A549 (cell line): Measurements from ENCODE around the gene TUBB8B. TPM values are rescaled to one million over a fixed set of nuclear protein-coding genes. Genes with fewer than 3 reads are reported as not detected.
"Not testable (repeated sequence)": the region's sequence is repeated elsewhere in the genome, so short reads cannot be mapped to it uniquely, and the experiment has no call there.

ENCODE experiments used
- ATAC-seq, 2 experiments: fragments of 200-7000 bp in 1 of 2; fragments of >200 bp in 1 of 2; cut with Nextera tagmentation in 1 of 2; cut with Tn5 transposase in 1 of 2; 3 replicates each; pipeline versions ENCODE4 v1.8.0 to v1.9.1; 2018 to 2020; ENCODE audit warnings: mild to moderate bottlenecking in 1 of 2, moderate library complexity in 1 of 2
- CTCF ChIA-PET: fragments of 300-600 bp; sonication (Branson Sonifier 250); formaldehyde crosslinking; extraction: SDS; loops from one replicate; lab custom pipeline; 2021; ENCODE audit warnings: antibody characterized with exemption, inconsistent platforms; lab: Yijun Ruan, JAX
- POLR2A ChIA-PET: fragments of 350-600 bp; formaldehyde crosslinking; extraction: SDS; loops from one replicate; lab custom pipeline; 2021; ENCODE audit warnings: antibody characterized with exemption, inconsistent platforms; lab: Yijun Ruan, JAX
- DNase-seq, 2 experiments: peaks; one replicate each; pipeline versions ENCODE4 v3.0.0 to v3.0.0-alpha.2; 2011 to 2016; ENCODE audit warnings: low read depth in 1 of 2, low spot score in 1 of 2
- FAIRE-seq: peaks from 2 replicates; lab custom pipeline; 2011; peaks lifted over from hg19 to GRCh38; lab: Jason Lieb, UNC
- H3K27ac ChIP-seq, 2 experiments: fragments of >200 bp; sonication (Bioruptor Twin); formaldehyde crosslinking; 3 replicates each; pipeline ENCODE4 v1.5.1; 2016 to 2017
- H3K4me1 ChIP-seq: fragments of >200 bp; sonication (Bioruptor Twin); formaldehyde crosslinking; 3 replicates; pipeline ENCODE4 v1.6.1; 2016
- H3K4me2 ChIP-seq: fragments of >200 bp; sonication (Bioruptor Twin); formaldehyde crosslinking; 3 replicates; pipeline ENCODE4 v1.6.1; 2016
- H3K4me3 ChIP-seq: fragments of >200 bp; sonication (Bioruptor Twin); formaldehyde crosslinking; 3 replicates; pipeline ENCODE4 v1.5.1; 2016
- H3K9me3 ChIP-seq: fragments of >200 bp; sonication (Bioruptor Twin); formaldehyde crosslinking; 3 replicates; pipeline ENCODE4 v1.6.1; 2016
- WGBS: methylation state at CpG from one replicate; pipeline ENCODE4 v1.1.6; 2017; ENCODE audit errors: missing lambda C conversion rate; 5-methylcytosine and 5-hydroxymethylcytosine counted together
- polyA plus RNA-seq, 4 experiments: library from polyadenylated mRNA; depleted of rRNA in 3 of 4; stranded (reverse); fragments of >200 nt; fragmentation: RNase III in 1 of 4; extraction: RNeasy Plus Mini Kit Qiagen cat#74134 plus additional on column Dnase treatment in 1 of 4; gene quantifications; 2 replicates in 3 of 4; 3 replicates in 1 of 4; pipeline ENCODE4 v1.2.3, GENCODE V29; 2011 to 2017
- small RNA-seq, 6 experiments: library from RNA; depleted of rRNA; stranded (forward); fragments of <200 nt; gene quantifications; one replicate each; pipeline ENCODE3, GENCODE V24; 2012

Gene TUBB8B
- polyA plus RNA-seq, 2 of the 4 experiments (the other 2 are of a cell fraction): not detected

DNA sequence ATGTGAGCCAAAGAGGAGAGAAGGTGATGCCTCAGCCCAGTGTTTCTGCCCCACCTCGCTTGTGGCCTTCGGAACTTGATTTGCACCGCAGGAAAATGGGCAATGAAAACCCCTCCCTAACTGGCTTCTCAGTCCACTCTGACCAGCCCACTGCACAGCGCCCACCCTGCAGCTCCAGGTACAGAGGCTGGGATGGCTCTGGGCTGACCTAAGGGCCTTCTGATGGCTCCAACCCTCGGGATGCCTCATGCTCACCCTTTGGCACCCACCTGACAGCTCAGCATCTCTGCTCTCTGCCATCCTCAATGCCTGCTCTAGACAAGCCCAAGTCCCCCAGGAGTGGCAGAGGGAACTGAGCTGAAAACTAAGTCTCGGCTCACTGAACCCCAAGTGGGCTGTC is 36.2 kb downstream of the TUBB8B start:
- peak; percentile 36 to 48; a peak in 3 of 6 replicates for ATAC-seq
- POLR2A ChIA-PET, FAIRE-seq, H3K9me3 ChIP-seq, H3K4me2 ChIP-seq, H3K4me3 ChIP-seq, H3K4me1 ChIP-seq, DNase-seq, CTCF ChIA-PET, H3K27ac ChIP-seq: not testable (repeated sequence)
- no CpG with 5 or more reads among the region's 6 CpGs for WGBS

DNA sequence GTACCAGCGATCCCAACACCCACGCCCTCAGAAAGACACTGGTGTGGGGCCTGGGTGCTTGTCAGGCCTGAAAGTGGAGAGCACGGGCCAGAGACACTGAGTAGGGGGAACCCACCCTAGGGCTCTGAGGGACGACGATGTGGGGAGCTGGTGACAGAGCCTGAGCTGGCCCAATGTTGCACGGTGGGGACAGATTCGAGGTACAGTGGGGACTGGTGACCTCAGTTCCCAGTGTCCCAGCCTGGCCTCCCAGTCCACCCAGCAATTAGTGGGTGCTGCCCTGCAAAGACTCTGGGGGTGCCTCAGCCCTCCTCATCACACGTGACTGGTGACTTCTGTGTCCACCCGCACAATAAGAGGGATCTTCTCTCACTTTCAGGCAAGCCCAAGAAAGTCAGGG is 36.6 kb downstream of the TUBB8B start:
- CTCF ChIA-PET, H3K27ac ChIP-seq, FAIRE-seq, H3K9me3 ChIP-seq, H3K4me3 ChIP-seq, H3K4me2 ChIP-seq, DNase-seq, H3K4me1 ChIP-seq, POLR2A ChIA-PET: not testable (repeated sequence)
- no CpG with 5 or more reads among the region's 9 CpGs for WGBS
- ATAC-seq: peak; percentile 16 to 32; a peak in 2 of 6 replicates

DNA sequence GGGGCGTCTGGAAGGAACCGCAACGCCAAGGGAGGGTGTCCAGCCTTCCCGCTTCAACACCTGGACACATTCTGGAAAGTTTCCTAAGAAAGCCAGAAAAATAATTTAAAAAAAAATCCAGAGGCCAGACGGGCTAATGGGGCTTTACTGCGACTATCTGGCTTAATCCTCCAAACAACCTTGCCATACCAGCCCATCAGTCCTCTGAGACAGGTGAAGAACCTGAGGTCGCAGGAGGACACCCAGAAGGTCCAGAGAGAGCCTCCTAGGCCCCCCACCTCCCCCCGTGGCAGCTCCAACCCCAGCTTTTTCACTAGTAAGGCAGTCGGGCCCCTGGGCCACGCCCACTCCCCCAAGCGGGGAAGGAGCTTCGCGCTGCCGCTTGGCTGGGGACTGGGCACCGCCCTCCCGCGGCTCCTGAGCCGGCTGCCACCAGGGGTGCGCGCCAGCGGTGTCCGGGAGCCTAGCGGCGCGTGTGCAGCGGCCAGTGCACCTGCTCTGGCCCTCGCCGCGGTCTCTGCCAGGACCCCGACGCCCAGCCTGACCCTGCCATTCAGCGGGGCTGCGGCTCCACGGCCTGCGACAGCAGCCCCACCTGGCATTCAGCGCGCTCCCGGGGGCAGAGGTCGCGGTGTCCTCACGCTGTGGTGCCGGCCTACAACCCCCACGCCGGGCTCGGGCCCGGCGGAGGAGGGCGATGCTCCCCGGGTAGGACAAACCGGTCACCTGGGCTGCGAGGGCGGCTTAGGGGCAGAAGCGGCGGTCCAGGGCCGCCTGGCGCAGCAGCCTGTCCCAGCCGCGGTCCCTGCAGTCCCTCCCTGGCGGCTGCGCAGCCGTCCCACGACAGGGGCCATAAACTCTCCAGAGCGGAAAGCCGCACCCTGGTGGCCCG is 37.8 kb downstream of the TUBB8B start:
- 52% methylated on average over 9 of the region's 65 CpGs for WGBS
- CTCF ChIA-PET, H3K27ac ChIP-seq, H3K4me2 ChIP-seq, H3K4me1 ChIP-seq, DNase-seq, H3K9me3 ChIP-seq, H3K4me3 ChIP-seq, FAIRE-seq, POLR2A ChIA-PET: not testable (repeated sequence)
- ATAC-seq: peak; percentile 77 to 90

DNA sequence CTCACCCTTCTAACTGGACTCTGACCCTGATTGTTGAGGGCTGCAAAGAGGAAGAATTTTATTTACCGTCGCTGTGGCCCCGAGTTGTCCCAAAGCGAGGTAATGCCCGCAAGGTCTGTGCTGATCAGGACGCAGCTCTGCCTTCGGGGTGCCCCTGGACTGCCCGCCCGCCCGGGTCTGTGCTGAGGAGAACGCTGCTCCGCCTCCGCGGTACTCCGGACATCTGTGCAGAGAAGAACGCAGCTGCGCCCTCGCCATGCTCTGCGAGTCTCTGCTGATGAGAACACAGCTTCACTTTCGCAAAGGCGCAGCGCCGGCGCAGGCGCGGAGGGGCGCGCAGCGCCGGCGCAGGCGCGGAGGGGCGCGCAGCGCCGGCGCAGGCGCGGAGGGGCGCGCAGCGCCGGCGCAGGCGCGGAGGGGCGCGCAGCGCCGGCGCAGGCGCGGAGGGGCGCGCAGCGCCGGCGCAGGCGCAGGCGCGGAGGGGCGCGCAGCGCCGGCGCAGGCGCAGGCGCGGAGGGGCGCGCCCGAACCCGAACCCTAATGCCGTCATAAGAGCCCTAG is 38.7 kb downstream of the TUBB8B start:
- FAIRE-seq, DNase-seq, ATAC-seq, H3K4me3 ChIP-seq, H3K27ac ChIP-seq, H3K4me2 ChIP-seq, H3K9me3 ChIP-seq, CTCF ChIA-PET, POLR2A ChIA-PET, H3K4me1 ChIP-seq: not testable (repeated sequence)
- 98% methylated on average over 50 of the region's 75 CpGs for WGBS

DNA sequence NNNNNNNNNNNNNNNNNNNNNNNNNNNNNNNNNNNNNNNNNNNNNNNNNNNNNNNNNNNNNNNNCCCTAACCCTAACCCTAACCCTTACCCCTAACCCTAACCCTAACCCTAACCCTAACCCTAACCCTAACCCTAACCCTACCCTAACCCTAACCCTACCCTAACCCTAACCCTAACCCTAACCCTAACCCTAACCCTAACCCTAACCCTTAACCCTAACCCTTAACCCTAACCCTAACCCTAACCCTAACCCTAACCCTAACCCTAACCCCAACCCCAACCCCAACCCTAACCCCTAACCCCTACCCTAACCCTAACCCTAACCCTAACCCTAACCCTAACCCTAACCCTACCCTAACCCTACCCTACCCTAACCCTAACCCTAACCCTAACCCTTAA is 39.5 kb downstream of the TUBB8B start:
- H3K4me1 ChIP-seq, POLR2A ChIA-PET, H3K27ac ChIP-seq, H3K4me2 ChIP-seq, DNase-seq, H3K4me3 ChIP-seq, CTCF ChIA-PET, FAIRE-seq, ATAC-seq, H3K9me3 ChIP-seq: not testable (repeated sequence)

Small RNA genes lying within 50 kb of the gene (small RNA-seq; reads per million reads assigned to genes)
- gene AP001005.2: 0 reads per million in 6 experiments

Other genes with a start within 250 kb of the TUBB8B start
- 50.6 and 62.5 TPM in 2 replicates for gene USP14, start 108.9 kb upstream of the TUBB8B start, polyA plus RNA-seq (2011; rRNA removed)
- gene USP14, start 108.9 kb upstream of the TUBB8B start, polyA plus RNA-seq (2017; fragmentation: RNase III; extraction: RNeasy Plus Mini Kit Qiagen cat#74134 plus additional on column Dnase treatment): 83.8 to 93.4 TPM (median 83.9 TPM) in 3 replicates
- gene THOC1, start 218.4 kb upstream of the TUBB8B start, polyA plus RNA-seq (2011; rRNA removed): 38.6 and 62.6 TPM in 2 replicates
- 31.2 to 32.0 TPM (median 31.4 TPM) in 3 replicates for gene THOC1, start 218.4 kb upstream of the TUBB8B start, polyA plus RNA-seq (2017; fragmentation: RNase III; extraction: RNeasy Plus Mini Kit Qiagen cat#74134 plus additional on column Dnase treatment)